GM06990 (cell line): Measurements from ENCODE around the gene HIVEP1.

Experiments used
- DNase-seq: peaks from one replicate; pipeline ENCODE4 v3.0.0-alpha.2; 2011; ENCODE audit not compliant: insufficient read length; ENCODE audit errors: extremely low read depth
- H3K27me3 ChIP-seq: replicated peaks from 2 replicates; pipeline ENCODE4 v1.6.0; 2011; ENCODE audit warnings: low read length; ENCODE audit not compliant: control insufficient read depth, insufficient read depth
- H3K36me3 ChIP-seq: 2 replicates; pipeline ENCODE4 v1.5.1; 2011; ENCODE audit warnings: low read length; ENCODE audit not compliant: control insufficient read depth, insufficient read depth
- H3K4me3 ChIP-seq: replicated peaks from 2 replicates; pipeline ENCODE4 v1.5.1; 2011; ENCODE audit warnings: low read depth, mild to moderate bottlenecking, control low read depth, low read length
- TF ChIP-seq, protein P1 (sequence below): IDR thresholded peaks from 2 replicates; pipeline ENCODE4 v1.5.1; 2011; ENCODE audit warnings: low read length, control low read depth, mild to moderate bottlenecking, inconsistent platforms; ENCODE audit not compliant: insufficient read depth, poor library complexity, severe bottlenecking

Gene HIVEP1

DNA sequence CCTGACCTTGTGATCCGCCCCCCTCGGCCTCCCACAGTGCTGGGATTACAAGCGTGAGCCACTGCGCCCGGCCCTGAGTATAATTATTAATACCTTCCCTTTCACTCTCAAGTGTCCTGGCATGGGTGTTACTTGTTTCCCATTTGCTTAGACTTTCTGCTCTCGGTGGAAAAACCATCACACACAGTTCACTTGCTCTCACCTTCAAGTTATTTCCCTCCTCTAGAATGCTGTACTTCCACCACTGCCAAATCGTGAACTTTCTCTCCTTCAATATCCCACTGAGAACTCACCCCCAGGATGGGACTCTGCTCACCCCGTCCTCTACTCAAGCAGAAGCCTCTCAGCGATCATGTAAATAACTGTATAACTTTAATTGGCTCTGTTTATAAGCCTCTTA lies 4.6 kb upstream of the HIVEP1 start:
- no peaks in the 10 kb centered on the region for H3K27me3 ChIP-seq
- no peak overlapping the region; the same call in 1 of the 2 replicates for H3K4me3 ChIP-seq
- no peaks in the 10 kb centered on the region for H3K36me3 ChIP-seq
- TF ChIP-seq, protein P1, sequence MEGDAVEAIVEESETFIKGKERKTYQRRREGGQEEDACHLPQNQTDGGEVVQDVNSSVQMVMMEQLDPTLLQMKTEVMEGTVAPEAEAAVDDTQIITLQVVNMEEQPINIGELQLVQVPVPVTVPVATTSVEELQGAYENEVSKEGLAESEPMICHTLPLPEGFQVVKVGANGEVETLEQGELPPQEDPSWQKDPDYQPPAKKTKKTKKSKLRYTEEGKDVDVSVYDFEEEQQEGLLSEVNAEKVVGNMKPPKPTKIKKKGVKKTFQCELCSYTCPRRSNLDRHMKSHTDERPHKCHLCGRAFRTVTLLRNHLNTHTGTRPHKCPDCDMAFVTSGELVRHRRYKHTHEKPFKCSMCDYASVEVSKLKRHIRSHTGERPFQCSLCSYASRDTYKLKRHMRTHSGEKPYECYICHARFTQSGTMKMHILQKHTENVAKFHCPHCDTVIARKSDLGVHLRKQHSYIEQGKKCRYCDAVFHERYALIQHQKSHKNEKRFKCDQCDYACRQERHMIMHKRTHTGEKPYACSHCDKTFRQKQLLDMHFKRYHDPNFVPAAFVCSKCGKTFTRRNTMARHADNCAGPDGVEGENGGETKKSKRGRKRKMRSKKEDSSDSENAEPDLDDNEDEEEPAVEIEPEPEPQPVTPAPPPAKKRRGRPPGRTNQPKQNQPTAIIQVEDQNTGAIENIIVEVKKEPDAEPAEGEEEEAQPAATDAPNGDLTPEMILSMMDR = no peak
- DNase-seq = no peak

- TF ChIP-seq, protein P1 = no peak
- DNase-seq = no peak
- H3K36me3 ChIP-seq = no peaks in the 10 kb centered on the region
- no peaks in the 10 kb centered on the region for H3K27me3 ChIP-seq
- H3K4me3 ChIP-seq = peak overlapping the region; percentile 78
These were observed 4.2 kb upstream of the HIVEP1 start for GRCh38 chr6:12007887-12008286.

DNA sequence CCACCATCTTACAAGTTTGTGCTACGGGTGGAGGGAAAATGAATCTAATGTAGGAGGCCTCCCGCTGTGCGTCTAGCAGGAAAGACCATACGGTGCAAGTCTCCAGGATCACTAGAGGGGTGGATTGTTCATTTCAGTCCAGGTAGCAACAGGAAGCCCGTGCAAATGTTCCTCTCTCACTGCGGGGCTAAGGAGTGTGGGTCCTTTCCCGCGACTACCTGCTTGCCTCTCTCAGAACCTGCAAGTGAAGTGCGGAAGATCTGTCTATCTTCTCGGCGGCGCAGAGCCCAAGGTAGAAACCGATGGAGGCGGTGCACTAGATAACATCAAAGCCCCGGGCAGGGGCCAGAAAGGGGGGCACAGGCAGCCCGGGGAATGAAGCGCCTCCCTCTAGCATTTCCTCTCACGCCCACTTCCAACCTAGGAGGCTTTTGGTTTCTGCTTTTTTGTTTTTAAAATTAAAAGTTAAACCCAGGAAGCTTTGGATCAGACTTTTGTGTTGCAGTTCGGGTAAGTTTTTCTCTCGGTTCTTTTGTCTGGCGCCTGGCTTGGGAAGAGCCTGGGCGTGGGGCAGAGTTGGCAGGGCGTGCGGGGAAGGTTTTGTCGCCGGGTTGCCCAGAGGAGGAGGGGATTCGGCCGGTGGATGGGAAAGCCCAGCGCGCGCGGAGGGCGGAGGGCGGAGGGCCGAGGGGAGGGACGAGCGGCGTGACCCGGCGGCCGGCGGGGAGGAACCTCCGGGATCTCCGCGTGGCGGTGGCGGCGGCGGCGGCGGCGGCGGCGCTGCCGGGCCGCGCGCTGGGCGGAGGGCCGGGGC lies 3.5 kb upstream of the HIVEP1 start:
- H3K4me3 ChIP-seq = peak overlapping the region; percentile 78
- H3K36me3 ChIP-seq = no peaks in the 10 kb centered on the region
- TF ChIP-seq, protein P1 = no peak
- DNase-seq = peak; percentile 87
- no peaks in the 10 kb centered on the region for H3K27me3 ChIP-seq

DNA sequence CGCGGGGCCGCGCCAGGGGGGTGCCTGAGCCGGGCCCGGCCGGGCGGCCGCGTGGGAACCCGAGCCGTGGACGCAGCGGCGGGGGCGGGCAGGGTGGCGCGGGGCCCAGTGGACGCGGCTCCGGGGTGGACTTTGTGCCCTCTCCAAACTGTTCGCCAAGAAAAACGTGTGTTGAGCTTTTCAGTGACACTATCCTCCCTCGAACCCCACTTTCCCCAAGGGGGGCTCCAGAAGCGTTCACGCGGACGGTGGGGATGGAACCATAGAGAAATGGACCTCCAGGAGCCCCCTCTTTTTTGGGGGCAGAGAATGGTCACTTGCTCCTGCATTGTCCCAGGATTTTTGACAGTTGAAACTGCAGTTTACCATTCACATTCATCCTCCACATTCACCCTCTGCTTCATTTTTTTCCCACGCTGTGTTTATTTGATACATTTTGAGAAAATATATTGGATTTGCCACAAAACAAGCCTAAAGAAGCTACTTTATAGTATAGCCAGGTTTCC lies 2.9 kb upstream of the HIVEP1 start:
- Histone ChIP-seq H3K36me3 (no peaks in the 10 kb centered on the region), H3K27me3 (no peaks in the 10 kb centered on the region), H3K4me3 (peak overlapping the region; percentile 67)
- DNase-seq = no peak
- TF ChIP-seq, protein P1 = no peak

GRCh38 chr6:12009876-12010634 lies 2.1 kb upstream of the HIVEP1 start:
- no peak for DNase-seq
- H3K27me3 ChIP-seq = no peaks in the 10 kb centered on the region
- peaks cover 2% of the 10 kb centered on the region for H3K36me3 ChIP-seq
- H3K4me3 ChIP-seq = peak overlapping the region; percentile 67
- TF ChIP-seq, protein P1 = no peak
